Measurements from ENCODE around the gene DESI2.
"Not testable (repeated sequence)": the region's sequence is repeated elsewhere in the genome, so short reads cannot be mapped to it uniquely, and the experiment has no call there.

The DESI2 gene

DNA sequence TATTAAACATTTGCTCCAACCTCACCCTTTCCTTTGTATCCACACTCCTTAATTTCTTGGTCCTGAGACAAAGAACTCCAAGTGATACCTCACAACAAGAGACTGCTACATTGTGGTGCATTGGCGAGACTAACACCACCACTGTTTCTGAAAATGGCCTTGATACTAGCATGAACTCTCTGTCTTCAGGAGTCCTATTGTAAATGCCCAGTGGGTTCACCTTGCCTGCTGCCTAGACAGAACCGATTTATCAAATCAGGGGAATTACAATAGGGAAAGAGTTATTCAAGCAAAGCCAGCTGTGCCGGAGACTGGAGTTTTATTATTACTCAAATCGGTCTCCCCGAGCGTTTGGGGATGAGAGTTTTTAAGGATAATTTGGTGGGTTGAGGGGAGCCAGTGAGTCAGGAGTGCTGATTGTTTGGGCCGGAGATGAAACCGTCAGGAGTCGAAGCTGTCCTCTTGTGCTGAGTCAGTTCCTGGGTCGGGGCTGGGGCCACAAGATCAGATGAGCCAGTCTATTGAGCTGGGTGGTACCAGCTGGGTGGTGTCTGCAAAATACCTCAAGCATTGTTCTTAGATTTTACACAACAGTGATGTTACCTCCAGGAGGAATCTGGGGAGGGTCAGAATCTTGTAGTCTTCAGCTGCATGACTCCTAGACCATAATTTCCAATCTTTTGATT, 83.1 kb downstream of the DESI2 start:
- H3K4me3 ChIP-seq (replicated peaks; ENCODE audit: low read depth, low read length) = no peak overlapping the region
- DNase-seq (ENCODE audit: low read depth) = peak; percentile 22
- TF ChIP-seq, protein P1, sequence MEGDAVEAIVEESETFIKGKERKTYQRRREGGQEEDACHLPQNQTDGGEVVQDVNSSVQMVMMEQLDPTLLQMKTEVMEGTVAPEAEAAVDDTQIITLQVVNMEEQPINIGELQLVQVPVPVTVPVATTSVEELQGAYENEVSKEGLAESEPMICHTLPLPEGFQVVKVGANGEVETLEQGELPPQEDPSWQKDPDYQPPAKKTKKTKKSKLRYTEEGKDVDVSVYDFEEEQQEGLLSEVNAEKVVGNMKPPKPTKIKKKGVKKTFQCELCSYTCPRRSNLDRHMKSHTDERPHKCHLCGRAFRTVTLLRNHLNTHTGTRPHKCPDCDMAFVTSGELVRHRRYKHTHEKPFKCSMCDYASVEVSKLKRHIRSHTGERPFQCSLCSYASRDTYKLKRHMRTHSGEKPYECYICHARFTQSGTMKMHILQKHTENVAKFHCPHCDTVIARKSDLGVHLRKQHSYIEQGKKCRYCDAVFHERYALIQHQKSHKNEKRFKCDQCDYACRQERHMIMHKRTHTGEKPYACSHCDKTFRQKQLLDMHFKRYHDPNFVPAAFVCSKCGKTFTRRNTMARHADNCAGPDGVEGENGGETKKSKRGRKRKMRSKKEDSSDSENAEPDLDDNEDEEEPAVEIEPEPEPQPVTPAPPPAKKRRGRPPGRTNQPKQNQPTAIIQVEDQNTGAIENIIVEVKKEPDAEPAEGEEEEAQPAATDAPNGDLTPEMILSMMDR (IDR thresholded peaks at IDR 0.05; ENCODE audit: low read length, missing control alignments) = no peak

DNA sequence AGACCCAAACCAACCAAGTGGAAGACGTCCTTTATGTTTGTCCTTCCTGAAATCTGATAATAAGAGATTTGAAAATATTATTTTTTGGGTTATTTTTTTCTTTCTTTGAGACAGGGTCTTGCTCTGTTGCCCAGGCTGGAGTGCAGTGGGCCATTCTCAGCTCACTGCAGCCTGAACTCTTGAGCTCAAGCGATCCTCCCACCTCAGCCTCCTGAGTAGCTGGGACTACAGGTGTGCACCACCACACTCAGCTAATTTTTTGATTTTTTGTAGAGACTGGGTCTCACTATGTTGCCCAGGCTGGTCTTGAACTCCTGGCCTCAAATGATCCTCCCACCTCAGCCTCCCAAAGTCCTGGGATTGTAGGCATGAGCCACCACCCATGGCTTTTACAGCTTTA, 86.2 kb downstream of the DESI2 start:
- not testable (repeated sequence) for H3K4me3 ChIP-seq (replicated peaks; ENCODE audit: low read depth, low read length); DNase-seq (ENCODE audit: low read depth)

DNA sequence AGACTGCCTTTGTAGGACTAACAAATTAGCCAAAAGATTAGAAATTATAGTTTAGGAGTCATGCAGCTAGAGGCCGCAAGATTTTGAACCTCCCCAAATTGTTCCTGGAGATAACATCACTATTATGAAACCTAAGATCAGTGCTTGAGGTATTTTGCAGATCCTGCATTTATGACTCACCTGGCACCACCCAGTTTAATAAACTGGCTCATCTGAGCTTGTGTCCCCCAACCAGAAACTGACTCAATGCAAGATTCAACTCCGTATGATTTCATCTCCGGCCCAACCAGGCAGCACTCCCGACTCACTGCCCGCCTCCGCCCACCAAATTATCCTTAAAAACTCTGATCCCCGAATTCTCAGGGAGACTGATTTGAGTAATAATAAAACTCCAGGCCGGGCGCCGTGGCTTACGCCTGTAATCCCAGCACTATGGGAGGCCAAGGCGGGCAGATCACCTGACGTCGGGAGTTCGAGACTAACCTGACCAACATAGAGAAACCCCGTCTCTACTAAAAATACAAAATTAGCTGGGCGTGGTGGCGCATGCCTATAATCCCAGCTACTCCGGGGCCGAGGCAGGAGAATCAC, 87.2 kb downstream of the DESI2 start:
- DNase-seq (ENCODE audit: low read depth) = peak; percentile 19
- not testable (repeated sequence) for H3K4me3 ChIP-seq (replicated peaks; ENCODE audit: low read depth, low read length)

DNA sequence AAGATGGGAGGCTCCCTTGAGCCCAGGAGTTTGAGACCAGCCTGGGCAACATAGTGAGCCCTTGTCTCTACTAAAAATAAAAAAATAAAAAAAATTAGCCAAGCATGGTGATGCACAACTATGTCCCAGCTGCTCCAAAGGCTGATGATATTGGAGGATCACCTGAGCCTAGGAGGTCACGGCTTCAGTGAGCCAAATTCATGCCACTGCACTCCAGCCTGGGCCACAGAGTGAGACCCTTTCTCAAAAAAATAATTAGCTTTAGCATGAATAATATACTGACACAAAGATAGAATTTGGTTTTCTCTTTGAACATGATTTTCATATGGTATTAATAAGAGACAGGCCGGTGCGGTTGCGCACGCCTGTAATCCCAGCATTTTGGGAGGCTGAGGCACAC, 88.8 kb downstream of the DESI2 start:
- TF ChIP-seq, protein P1 (IDR thresholded peaks at IDR 0.05; ENCODE audit: low read length, missing control alignments) = no peak
- H3K4me3 ChIP-seq (replicated peaks; ENCODE audit: low read depth, low read length) = no peak overlapping the region
- no peak for DNase-seq (ENCODE audit: low read depth)

DNA sequence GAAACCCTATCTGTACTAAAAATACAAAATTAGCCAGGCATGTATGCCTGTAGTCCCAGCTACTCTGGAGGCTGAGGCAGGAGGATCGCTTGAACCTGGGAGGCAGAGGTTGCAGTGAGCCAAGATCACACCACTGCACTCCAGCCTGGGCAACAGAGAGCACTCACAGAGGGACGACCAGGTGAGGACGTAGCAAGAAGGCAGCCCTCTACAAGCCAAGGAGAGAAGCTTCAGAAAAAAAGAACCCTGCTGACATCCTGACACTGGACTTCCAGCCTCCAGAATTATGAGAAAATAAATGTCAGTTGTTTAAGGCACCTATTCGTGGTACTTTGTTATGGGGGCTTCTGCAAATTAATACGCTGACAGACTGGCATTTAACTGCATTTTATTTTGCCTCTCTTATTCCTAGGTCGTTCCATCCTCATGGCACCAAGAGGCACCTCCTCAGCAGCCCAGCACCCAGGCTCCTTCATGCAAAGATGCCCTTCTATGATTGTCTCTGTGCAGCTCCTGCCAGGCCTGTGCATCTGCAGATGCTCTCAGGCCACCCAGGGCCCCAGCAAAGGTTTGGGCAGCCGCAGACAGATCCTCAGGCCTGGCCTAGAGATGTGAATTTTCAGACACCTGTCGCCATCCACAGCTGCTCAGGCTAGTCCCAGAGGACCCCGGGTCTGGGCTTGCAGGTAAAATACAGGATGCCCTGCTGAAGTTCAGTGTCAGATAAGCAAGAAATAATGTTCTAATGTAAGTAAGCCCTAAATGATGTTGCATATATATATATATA, 96.5 kb downstream of the DESI2 start:
- no peak overlapping the region for H3K4me3 ChIP-seq (replicated peaks; ENCODE audit: low read depth, low read length)
- TF ChIP-seq, protein P1 (IDR thresholded peaks at IDR 0.05; ENCODE audit: low read length, missing control alignments) = no peak
- no peak for DNase-seq (ENCODE audit: low read depth)

DNA sequence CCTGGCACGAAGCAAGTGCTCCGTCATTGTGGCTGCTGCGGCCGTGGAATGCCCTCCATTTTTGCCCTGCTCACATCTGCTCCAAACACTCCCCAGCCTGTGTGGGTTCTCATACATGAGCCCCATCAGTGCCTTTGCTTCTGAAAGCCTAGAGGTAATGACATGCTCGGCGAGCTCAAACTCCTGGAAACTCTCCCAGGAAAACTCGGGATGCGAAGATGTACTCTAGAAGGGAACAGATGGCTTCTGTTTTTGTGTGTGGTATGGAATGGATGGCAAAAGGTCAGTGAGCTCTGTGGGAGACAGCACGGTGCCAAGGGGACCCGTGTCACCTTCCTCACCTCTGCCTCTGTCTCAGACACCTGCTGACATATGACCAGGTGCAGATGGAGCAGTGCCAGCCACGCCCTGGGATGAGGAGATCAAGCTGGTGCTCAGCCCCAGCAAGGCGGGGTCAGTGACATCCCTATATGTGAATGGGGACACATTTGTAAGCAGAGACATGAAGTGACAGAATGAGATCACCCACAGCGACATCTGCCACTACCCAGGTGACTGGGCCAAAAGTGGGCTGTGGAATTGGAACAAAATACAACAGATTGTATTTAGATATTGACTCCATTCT, 98.5 kb downstream of the DESI2 start:
- TF ChIP-seq, protein P1 (IDR thresholded peaks at IDR 0.05; ENCODE audit: low read length, missing control alignments) = no peak
- DNase-seq (ENCODE audit: low read depth) = no peak
- no peak overlapping the region for H3K4me3 ChIP-seq (replicated peaks; ENCODE audit: low read depth, low read length)

DNA sequence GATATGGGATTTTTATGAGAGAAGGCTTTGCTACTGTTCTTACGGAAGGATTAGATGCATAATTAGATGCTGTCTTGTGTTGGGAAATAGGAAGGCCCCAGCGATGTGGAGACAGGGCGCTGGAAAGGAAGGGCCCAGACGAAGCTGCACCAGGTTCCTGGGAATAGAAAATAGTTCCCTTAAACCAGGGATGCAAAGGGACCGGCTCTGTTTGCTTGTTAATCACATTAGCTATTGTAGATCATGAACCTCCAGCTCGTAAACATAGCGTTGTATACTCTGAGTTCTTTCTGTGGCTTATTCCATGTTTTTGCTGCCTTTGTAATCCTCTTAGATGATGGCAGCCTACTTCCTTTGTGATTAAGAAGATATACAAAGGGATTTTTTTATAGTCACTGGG, 102.7 kb downstream of the DESI2 start:
- TF ChIP-seq, protein P1 (IDR thresholded peaks at IDR 0.05; ENCODE audit: low read length, missing control alignments) = no peak
- no peak for DNase-seq (ENCODE audit: low read depth)

More for the DNA sequence above, 102.7 kb downstream of the DESI2 start:
- no peak overlapping the region for H3K4me3 ChIP-seq (replicated peaks; ENCODE audit: low read depth, low read length)
